ENCODE data around the gene SLC49A4. TPM values are rescaled to one million over a fixed set of nuclear protein-coding genes. Genes with fewer than 3 reads are reported as not detected.

The SLC49A4 gene
- total RNA-seq, 1 donor: 30.0 TPM

DNA sequence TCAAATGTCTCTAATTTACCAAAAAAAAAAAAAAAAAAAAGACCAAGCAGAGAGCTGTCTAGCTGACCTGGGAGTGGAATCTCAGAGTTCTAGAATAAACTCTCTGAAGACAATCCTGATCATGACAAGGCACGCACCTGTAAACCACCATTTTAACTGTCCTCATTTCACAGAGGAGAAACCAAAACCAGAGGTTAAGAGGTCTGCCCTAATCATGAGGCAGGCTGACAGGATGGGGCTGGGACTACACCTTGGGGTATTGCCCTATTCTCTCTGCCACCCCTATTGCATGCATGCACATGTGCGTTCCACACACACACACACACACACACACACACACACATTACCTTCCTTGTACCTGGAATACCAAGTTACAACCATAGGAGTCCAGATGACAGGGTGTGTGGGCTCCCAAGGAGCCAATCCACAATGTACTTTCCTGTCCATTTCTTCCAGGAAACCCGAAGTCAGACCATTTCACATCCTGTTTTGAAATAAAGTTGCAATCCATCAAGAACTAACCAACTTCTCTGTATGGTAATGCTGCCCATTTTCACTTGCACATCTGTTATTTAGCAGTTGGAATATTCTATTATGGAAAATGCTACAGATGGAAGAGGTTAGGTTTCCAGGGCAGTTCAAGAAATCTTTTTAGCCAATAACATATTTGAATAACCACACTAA lies 35.9 kb upstream of the SLC49A4 start:
- no peak for DNase-seq (ENCODE audit: low read depth)
- no peak overlapping the region for H3K4me3 ChIP-seq (ENCODE audit: low read depth, low read length)
- TF ChIP-seq, protein P1, sequence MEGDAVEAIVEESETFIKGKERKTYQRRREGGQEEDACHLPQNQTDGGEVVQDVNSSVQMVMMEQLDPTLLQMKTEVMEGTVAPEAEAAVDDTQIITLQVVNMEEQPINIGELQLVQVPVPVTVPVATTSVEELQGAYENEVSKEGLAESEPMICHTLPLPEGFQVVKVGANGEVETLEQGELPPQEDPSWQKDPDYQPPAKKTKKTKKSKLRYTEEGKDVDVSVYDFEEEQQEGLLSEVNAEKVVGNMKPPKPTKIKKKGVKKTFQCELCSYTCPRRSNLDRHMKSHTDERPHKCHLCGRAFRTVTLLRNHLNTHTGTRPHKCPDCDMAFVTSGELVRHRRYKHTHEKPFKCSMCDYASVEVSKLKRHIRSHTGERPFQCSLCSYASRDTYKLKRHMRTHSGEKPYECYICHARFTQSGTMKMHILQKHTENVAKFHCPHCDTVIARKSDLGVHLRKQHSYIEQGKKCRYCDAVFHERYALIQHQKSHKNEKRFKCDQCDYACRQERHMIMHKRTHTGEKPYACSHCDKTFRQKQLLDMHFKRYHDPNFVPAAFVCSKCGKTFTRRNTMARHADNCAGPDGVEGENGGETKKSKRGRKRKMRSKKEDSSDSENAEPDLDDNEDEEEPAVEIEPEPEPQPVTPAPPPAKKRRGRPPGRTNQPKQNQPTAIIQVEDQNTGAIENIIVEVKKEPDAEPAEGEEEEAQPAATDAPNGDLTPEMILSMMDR (IDR thresholded peaks at IDR 0.05; ENCODE audit: insufficient read depth, low read length): no peak

DNA sequence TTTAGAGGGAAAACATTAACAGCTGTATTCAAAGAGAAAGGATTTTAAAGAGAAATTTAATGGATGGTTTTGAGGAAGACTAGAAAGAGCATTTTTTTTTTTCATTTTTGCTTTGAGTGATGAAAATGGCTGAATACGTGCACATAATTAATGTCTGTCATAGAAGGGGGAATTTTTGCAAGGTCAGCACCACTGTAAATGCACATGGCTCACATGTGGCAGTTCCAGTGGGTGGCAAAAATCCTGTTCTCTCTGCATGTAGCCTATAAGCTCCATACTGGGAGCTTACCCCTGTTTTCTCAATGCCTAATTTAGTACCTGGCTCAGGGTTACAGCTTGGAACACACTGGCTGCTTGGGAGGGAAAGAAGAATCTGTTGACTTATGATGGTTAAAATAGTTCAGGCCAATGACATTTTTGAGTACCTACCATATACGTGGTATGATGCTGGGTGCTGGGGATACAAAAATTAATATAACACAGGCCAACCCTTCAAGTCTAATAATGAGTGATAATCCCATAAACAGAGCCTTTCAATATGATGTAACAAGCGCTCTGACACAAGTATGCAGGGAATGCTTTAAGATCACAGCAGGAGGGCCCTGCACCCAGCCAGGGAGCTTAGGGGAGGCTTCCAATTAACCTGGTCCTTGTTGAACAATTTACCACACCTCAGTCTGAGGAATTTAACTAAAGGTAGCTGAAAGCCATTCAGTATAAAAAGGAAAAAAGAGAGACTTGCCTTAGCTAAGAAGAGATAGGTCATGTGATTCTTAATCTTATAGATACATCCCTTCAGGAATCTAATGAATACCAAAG lies 34.2 kb upstream of the SLC49A4 start:
- H3K4me3 ChIP-seq (ENCODE audit: low read depth, low read length): no peak overlapping the region
- TF ChIP-seq, protein P1 (IDR thresholded peaks at IDR 0.05; ENCODE audit: insufficient read depth, low read length): no peak
- DNase-seq (ENCODE audit: low read depth): no peak

DNA sequence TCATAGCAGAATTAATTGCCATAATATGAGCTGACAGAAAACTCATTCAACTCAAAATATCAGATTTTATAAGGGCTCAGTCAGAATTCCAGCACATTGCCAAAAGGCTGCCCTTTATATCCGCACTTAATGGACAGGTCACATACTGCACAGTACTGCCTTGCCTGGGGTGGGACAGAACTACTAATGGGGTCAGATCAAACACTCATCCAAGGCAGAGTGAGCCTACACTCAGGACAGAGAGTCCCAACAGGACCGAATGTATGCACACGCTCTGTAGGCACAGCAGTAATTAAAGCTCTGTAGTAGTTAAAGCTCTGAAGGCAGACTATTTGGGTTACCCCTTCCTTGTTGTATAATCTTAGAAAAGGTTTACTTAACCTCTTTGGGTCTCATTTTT lies 28.4 kb upstream of the SLC49A4 start:
- no peak overlapping the region for H3K4me3 ChIP-seq (ENCODE audit: low read depth, low read length)
- TF ChIP-seq, protein P1 (IDR thresholded peaks at IDR 0.05; ENCODE audit: insufficient read depth, low read length): no peak
- DNase-seq (ENCODE audit: low read depth): no peak

DNA sequence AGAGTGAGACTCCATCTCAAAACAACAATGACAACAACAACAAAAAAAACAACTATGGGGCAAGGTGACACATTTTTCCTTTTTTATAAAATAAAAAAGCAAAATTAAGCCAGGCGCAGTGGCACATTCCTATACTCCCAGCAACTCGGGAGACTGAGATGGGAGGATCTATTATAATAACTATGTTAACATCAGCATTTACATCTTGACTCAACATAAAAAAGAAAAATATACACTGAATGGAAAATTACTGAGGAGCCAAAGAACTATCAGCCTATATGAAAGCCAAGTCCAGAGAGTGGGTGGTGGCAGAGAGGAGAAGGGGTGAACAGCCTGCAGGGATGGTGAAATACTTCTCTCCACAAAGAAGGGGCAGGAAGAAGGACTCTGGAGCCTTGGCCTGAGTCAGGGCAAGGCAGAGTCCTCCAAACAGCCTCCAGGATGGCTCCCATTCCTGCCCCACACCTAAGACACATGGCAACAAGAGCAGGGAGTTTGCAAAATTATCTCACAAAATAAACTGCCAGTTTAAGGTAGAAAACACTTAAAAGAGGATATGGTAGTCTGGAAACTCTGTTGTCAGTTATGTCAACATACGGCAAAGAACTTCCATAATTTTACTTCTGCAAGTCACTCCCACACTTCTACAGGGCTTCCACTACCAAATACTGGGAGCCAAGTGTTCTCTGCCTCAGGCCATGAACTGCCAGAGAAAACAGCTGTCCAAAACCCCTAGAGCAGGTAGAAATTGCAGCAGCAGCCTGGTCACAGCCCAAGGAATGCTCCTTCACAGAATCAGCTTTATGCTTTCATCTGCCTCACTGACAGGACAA lies 27.1 kb upstream of the SLC49A4 start:
- no peak overlapping the region for H3K4me3 ChIP-seq (ENCODE audit: low read depth, low read length)
- DNase-seq (ENCODE audit: low read depth): no peak
- TF ChIP-seq, protein P1 (IDR thresholded peaks at IDR 0.05; ENCODE audit: insufficient read depth, low read length): no peak

DNA sequence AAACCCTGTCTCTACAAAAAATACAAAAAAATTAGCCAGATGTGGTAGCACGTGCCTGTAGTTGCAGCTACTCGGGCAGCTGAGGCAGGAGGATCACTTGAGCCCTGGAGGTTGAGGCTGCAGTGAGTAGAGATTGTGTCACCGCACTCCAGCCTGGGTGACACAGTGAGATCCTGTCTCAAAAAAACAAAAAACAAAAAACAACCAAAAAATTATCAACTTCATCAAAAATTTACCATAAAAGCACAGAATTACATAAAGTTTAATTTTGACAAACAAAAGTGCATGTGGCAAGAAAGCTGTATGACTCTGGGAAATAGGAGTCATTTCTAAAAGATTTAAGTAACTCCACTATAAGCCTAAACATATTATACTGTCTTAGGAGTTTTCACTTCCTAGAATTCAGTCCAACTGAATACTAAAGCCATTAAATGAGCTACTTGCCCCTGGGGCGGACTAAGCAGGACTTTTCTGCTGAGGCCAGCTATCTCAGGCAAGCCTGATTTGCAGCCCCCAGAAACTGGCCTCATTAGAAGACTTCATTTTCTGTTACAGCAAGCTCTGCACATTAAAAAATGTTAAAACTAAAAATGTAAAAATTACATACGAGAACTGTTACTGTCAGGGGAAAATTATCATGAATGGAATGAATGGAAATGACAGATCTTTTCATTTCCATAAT lies 24.2 kb upstream of the SLC49A4 start:
- H3K4me3 ChIP-seq (ENCODE audit: low read depth, low read length): no peak overlapping the region
- TF ChIP-seq, protein P1 (IDR thresholded peaks at IDR 0.05; ENCODE audit: insufficient read depth, low read length): no peak
- DNase-seq (ENCODE audit: low read depth): no peak

DNA sequence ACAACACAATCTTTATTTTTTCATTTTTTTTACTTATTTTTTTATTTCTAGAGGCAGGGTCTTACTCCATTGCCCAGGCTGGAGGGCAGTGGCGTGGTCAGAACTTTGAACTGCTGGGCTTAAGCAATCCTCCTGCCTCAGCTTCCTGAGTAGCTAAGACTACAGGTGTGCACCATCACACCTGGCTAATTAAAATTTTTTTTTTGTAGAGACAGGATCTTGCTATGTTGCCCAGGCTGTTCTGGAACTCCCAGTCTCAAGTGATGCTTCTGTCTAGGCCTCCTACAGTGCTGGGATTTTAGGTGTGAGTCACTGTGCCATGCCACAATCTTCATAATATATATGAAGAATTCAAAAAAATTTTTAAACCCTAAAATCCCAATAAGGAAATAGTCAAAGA lies 22.0 kb upstream of the SLC49A4 start:
- TF ChIP-seq, protein P1 (IDR thresholded peaks at IDR 0.05; ENCODE audit: insufficient read depth, low read length): no peak
- no peak overlapping the region for H3K4me3 ChIP-seq (ENCODE audit: low read depth, low read length)
- no peak for DNase-seq (ENCODE audit: low read depth)

Data from fibroblast of the aortic adventitia (primary cell).